Measurements from ENCODE around the gene RIIAD1.
"Not testable (repeated sequence)": the region's sequence is repeated elsewhere in the genome, so short reads cannot be mapped to it uniquely, and the experiment has no call there.

Gene RIIAD1

GRCh38 chr1:151711044-151711800 is 10.1 kb upstream of the RIIAD1 start:
- no peak for DNase-seq

- no peak for DNase-seq
Measured at GRCh38 chr1:151711951-151712350, 9.4 kb upstream of the RIIAD1 start.

- DNase-seq = no peak
Measured at GRCh38 chr1:151713044-151713443, 8.3 kb upstream of the RIIAD1 start.

GRCh38 chr1:151713874-151714273 is 7.4 kb upstream of the RIIAD1 start:
- no peak for DNase-seq

- no peak for DNase-seq
Measured at GRCh38 chr1:151714820-151715725, 6.2 kb upstream of the RIIAD1 start.

- DNase-seq = no peak
Measured at GRCh38 chr1:151715726-151716404, 5.5 kb upstream of the RIIAD1 start.

GRCh38 chr1:151716405-151716762 is 4.9 kb upstream of the RIIAD1 start:
- no peak for DNase-seq

GRCh38 chr1:151716771-151717631 is 4.3 kb upstream of the RIIAD1 start, which contains the start of gene CELF3:
Gene CELF3 (minus strand): TSS chr1:151716803. CDS start chr1:151716020, 783 bp downstream.
- no peak for DNase-seq

GRCh38 chr1:151718011-151718431 is 3.3 kb upstream of the RIIAD1 start:
- DNase-seq = no peak

GRCh38 chr1:151718666-151719065 is 2.7 kb upstream of the RIIAD1 start:
- DNase-seq = no peak

GRCh38 chr1:151720125-151720524 is 1.2 kb upstream of the RIIAD1 start:
- DNase-seq = no peak

GRCh38 chr1:151720554-151720953 is 768 bp upstream of the RIIAD1 start:
- DNase-seq = peak; percentile 66

GRCh38 chr1:151721788-151722510 is 627 bp downstream of the RIIAD1 start:
- no peak for DNase-seq

- DNase-seq = no peak
Measured at GRCh38 chr1:151723726-151724370, 2.5 kb downstream of the RIIAD1 start.

- no peak for DNase-seq
Measured at GRCh38 chr1:151728151-151729054, 7.1 kb downstream of the RIIAD1 start.

- DNase-seq = no peak
Measured at GRCh38 chr1:151729157-151729965, 8.0 kb downstream of the RIIAD1 start.

- no peak for DNase-seq
Measured at GRCh38 chr1:151729966-151730291, 8.6 kb downstream of the RIIAD1 start.

- no peak for DNase-seq
Measured at GRCh38 chr1:151733126-151733525, 11.8 kb downstream of the RIIAD1 start.

GRCh38 chr1:151733995-151734394 is 12.7 kb downstream of the RIIAD1 start:
- DNase-seq = not testable (repeated sequence)
